Epithelial cell of alveolus of lung (primary cell): ENCODE measurements around the gene C10orf105. TPM values are rescaled to one million over a fixed set of nuclear protein-coding genes. Genes with fewer than 3 reads are reported as not detected.

ENCODE experiments used
- total RNA-seq: library from RNA; depleted of rRNA; stranded (reverse); fragments of >200 nt; gene quantifications from 2 replicates; pipeline ENCODE4 v1.2.1, GENCODE V29; 2015

C10orf105 gene, protein sequence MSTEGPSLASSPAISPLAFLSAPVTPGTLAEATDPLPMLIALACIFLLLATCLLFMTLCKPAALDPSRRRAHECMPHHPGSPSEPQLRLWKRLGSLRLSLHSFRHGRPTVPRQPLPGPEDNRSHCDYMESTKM
- total RNA-seq, result not detected in 2 replicates

GRCh38 chr10:71719464-71720201 lies at the start of gene C10orf105:
TSS of gene C10orf105 (minus strand) at chr10:71719778. CDS start at chr10:71716337, 3,441 bp downstream.

Other genes with a start within 250 kb of the C10orf105 start
- 1.8 and 21.9 TPM in 2 replicates for gene VSIR, start 53.7 kb upstream of the C10orf105 start, total RNA-seq
- 769 and 988 TPM in 2 replicates for gene PSAP, start 131.5 kb upstream of the C10orf105 start, total RNA-seq
- 10.3 and 10.9 TPM in 2 replicates for gene CHST3, start 244.6 kb upstream of the C10orf105 start, total RNA-seq